Parathyroid adenoma (tissue), 2 donors: ENCODE results near the gene ADCY10.

ENCODE experiments used
- H2AFZ ChIP-seq: fragments of 300-600 bp; sonication (generic); one replicate; pipeline ENCODE4 v1.7.0; 2017; ENCODE audit warnings: antibody characterized with exemption, mild to moderate bottlenecking
- H3K27ac ChIP-seq: fragments of 300-600 bp; sonication (generic); one replicate; pipeline ENCODE4 v1.7.0; 2017
- H3K27me3 ChIP-seq: fragments of 300-600 bp; sonication (generic); one replicate; pipeline ENCODE4 v1.7.0; 2017; ENCODE audit warnings: low read length; ENCODE audit not compliant: control insufficient read depth, insufficient read depth
- H3K36me3 ChIP-seq: fragments of 300-600 bp; sonication (generic); one replicate; pipeline ENCODE4 v1.7.0; 2017; ENCODE audit warnings: low read length; ENCODE audit not compliant: control insufficient read depth, insufficient read depth
- H3K4me1 ChIP-seq: fragments of 300-600 bp; sonication (generic); one replicate; pipeline ENCODE4 v1.7.0; 2017; ENCODE audit warnings: control low read depth
- H3K4me2 ChIP-seq: fragments of 300-600 bp; sonication (generic); one replicate; pipeline ENCODE4 v1.7.0; 2017; ENCODE audit warnings: low read length
- H3K4me3 ChIP-seq: fragments of 300-600 bp; sonication (generic); one replicate; pipeline ENCODE4 v1.7.0; 2017; ENCODE audit warnings: low read depth, low read length
- H3K79me2 ChIP-seq: fragments of 300-600 bp; sonication (generic); one replicate; pipeline ENCODE4 v1.7.0; 2017; ENCODE audit warnings: control low read depth
- H3K9ac ChIP-seq: fragments of 300-600 bp; sonication (generic); one replicate; pipeline ENCODE4 v1.7.0; 2017; ENCODE audit warnings: mild to moderate bottlenecking
- H3K9me3 ChIP-seq: fragments of 300-600 bp; sonication (generic); one replicate; pipeline ENCODE4 v1.7.0; 2017; ENCODE audit warnings: low read length; ENCODE audit not compliant: control insufficient read depth
- TF ChIP-seq, protein P1 (sequence below): fragments of 300-600 bp; sonication (generic); IDR thresholded peaks from one replicate; pipeline ENCODE4 v1.7.0; 2017; ENCODE audit warnings: antibody characterized with exemption, mild to moderate bottlenecking
- donor health status: primary hyperparathyroidism.

Gene ADCY10

DNA sequence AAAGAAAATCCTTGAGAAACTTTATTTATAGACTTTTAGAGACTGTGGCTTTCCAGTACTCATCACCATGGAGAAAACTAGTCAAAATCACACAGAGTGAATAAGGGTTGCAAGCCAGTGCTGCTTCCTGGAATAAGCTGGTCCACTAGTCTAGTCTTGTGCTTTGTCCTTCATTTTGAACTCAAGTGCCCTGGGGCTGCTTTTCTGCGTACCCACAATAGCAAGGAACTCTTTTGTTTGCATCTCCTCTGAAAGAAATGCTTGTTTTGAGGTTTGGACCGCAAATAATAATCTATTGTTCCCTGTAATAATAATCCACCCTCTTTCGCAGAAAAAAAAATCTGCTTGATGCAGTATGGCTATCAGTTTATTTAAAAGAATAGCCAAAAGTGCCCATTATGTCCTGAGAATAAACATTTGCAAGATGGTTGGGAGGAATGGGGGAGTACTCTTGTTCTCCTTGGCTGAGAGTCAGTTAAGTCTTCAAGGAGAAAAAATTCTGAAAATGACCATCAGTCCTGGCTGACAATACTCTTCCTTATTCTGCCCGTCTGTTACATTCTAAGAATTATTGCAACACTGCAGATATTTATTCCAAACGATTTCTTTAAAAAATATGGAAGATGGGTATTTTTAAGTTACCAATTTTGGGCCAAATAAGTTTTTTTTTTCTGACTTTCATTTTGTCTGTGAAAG lies 150.3 kb downstream of the ADCY10 start:
- H3K79me2 ChIP-seq = no peaks in the 10 kb centered on the region

DNA sequence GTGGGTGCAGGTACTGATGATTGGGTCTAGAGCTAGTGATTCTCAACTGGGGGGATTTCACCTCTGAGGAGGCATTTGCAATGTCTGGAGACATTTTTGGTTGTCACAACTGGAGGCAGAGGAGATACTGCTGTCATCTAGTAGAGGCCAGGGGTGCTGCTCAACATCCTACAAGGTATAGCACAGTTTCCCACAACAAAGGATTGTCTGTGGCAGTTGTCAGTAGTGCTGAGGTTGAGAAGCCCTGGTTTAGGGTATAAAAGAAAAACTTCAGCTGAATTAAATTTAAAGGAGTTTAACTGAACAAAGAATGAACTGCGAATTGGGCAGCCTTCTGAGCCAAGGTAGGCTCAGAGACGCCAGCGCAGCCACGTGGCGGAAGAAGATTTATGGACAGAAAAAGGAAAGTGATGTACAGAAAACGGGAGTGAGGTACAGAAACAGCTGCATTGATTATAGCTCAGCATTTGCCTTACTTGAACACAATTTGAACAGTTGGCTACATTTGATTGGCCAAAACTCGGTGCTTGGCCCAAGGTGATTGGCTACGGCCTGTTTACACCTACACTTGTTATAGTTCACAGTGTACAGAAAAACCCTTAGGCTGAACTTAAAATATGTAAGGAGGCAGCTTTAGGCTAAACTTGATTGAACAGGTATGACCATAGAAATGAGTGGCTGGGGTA lies 151.7 kb downstream of the ADCY10 start:
- TF ChIP-seq, protein P1, sequence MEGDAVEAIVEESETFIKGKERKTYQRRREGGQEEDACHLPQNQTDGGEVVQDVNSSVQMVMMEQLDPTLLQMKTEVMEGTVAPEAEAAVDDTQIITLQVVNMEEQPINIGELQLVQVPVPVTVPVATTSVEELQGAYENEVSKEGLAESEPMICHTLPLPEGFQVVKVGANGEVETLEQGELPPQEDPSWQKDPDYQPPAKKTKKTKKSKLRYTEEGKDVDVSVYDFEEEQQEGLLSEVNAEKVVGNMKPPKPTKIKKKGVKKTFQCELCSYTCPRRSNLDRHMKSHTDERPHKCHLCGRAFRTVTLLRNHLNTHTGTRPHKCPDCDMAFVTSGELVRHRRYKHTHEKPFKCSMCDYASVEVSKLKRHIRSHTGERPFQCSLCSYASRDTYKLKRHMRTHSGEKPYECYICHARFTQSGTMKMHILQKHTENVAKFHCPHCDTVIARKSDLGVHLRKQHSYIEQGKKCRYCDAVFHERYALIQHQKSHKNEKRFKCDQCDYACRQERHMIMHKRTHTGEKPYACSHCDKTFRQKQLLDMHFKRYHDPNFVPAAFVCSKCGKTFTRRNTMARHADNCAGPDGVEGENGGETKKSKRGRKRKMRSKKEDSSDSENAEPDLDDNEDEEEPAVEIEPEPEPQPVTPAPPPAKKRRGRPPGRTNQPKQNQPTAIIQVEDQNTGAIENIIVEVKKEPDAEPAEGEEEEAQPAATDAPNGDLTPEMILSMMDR = no peak
- Histone ChIP-seq H3K9me3 (no peaks in the 10 kb centered on the region), H3K4me2 (no peak overlapping the region), H2AFZ (no peak overlapping the region), H3K4me1 (no peaks in the 10 kb centered on the region), H3K79me2 (no peaks in the 10 kb centered on the region), H3K27me3 (no peaks in the 10 kb centered on the region), H3K9ac (no peak overlapping the region), H3K27ac (no peak overlapping the region), H3K4me3 (no peak overlapping the region), H3K36me3 (no peaks in the 10 kb centered on the region)

More for the DNA sequence above, 150.3 kb downstream of the ADCY10 start:
- TF ChIP-seq, protein P1 = no peak
- H3K9ac ChIP-seq = no peak overlapping the region
- H3K4me2 ChIP-seq = no peak overlapping the region
- no peaks in the 10 kb centered on the region for H3K9me3 ChIP-seq
- H3K27ac ChIP-seq = no peak overlapping the region
- no peaks in the 10 kb centered on the region for H3K36me3 ChIP-seq
- no peaks in the 10 kb centered on the region for H3K4me1 ChIP-seq
- no peak overlapping the region for H2AFZ ChIP-seq
- no peak overlapping the region for H3K4me3 ChIP-seq
- H3K27me3 ChIP-seq = no peaks in the 10 kb centered on the region

DNA sequence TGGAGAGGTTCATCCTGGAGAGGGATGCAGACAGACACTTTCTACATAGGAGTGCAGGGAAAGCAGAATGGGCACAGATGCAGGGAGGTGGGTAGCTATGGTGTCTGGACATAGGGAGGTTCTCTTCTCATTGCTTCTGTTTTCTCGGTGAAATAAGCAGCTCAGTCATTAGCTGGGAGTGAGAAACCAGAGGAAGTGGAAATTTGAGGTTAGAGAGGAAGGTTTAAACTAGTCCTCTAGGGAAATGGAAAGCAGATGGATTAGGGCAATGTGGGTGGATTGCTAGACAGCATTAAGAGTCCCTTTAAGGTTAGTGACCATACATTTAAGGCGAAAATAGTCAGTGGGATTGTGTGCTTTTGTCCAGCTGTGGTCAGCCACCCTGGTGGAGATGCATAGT lies 152.5 kb downstream of the ADCY10 start:
- Histone ChIP-seq H3K4me3 (no peak overlapping the region), H3K27me3 (no peaks in the 10 kb centered on the region), H3K9ac (no peak overlapping the region), H3K9me3 (no peaks in the 10 kb centered on the region), H3K4me1 (no peaks in the 10 kb centered on the region), H2AFZ (no peak overlapping the region), H3K36me3 (no peaks in the 10 kb centered on the region), H3K27ac (no peak overlapping the region), H3K79me2 (no peaks in the 10 kb centered on the region), H3K4me2 (no peak overlapping the region)
- TF ChIP-seq, protein P1 = no peak
